GM19463 (cell line): Measurements from ENCODE around the gene VCPKMT.
"Not testable (repeated sequence)": the region's sequence is repeated elsewhere in the genome, so short reads cannot be mapped to it uniquely, and the experiment has no call there.

Source experiments
- ATAC-seq: cut with Tn5 transposase; IDR thresholded peaks from one replicate; pipeline ENCODE4 v1.9.1; 2021; ENCODE audit warnings: mild to moderate bottlenecking, moderate library complexity; ENCODE audit not compliant: unreplicated experiment

VCPKMT gene

GRCh38 chr14:50093496-50093895, 22.9 kb downstream of the VCPKMT start:
- ATAC-seq = no peak

- ATAC-seq = no peak
These were observed 24.3 kb downstream of the VCPKMT start for GRCh38 chr14:50092006-50092555.

GRCh38 chr14:50091240-50091913, 25.0 kb downstream of the VCPKMT start:
- no peak for ATAC-seq

- no peak for ATAC-seq
These were observed 27.2 kb downstream of the VCPKMT start for GRCh38 chr14:50089208-50089607.

GRCh38 chr14:50088731-50089130, 27.6 kb downstream of the VCPKMT start:
- no peak for ATAC-seq

- no peak for ATAC-seq
These were observed 28.3 kb downstream of the VCPKMT start for GRCh38 chr14:50088117-50088515.

- ATAC-seq = no peak
These were observed 28.8 kb downstream of the VCPKMT start for GRCh38 chr14:50087341-50088116.

GRCh38 chr14:50086321-50086711, 30.1 kb downstream of the VCPKMT start:
- no peak for ATAC-seq

GRCh38 chr14:50085570-50086320, 30.6 kb downstream of the VCPKMT start:
- peak; percentile 36 for ATAC-seq

GRCh38 chr14:50084666-50085065, 31.7 kb downstream of the VCPKMT start:
- ATAC-seq = no peak

- peak; percentile 37 for ATAC-seq
These were observed 32.7 kb downstream of the VCPKMT start for GRCh38 chr14:50083467-50084337.

- peak; percentile 63 for ATAC-seq
These were observed 33.4 kb downstream of the VCPKMT start for GRCh38 chr14:50082784-50083466.

- ATAC-seq = no peak
These were observed 34.0 kb downstream of the VCPKMT start for GRCh38 chr14:50082308-50082742.

- not testable (repeated sequence) for ATAC-seq
These were observed 37.3 kb downstream of the VCPKMT start for GRCh38 chr14:50079103-50079502.

GRCh38 chr14:50073663-50074062, 42.7 kb downstream of the VCPKMT start:
- ATAC-seq = not testable (repeated sequence)

- ATAC-seq = no peak
These were observed 44.0 kb downstream of the VCPKMT start for GRCh38 chr14:50072395-50072794.

GRCh38 chr14:50070840-50071548, 45.4 kb downstream of the VCPKMT start:
- peak; percentile 57 for ATAC-seq

- ATAC-seq = no peak
These were observed 46.1 kb downstream of the VCPKMT start for GRCh38 chr14:50070230-50070629.

GRCh38 chr14:50069325-50069724, 47.0 kb downstream of the VCPKMT start:
- ATAC-seq = no peak
